Measurements from ENCODE around the gene SLC16A2.

Gene SLC16A2

GRCh38 chrX:74423289-74423998, 2.2 kb downstream of the SLC16A2 start:
- CTCF ChIA-PET = interaction anchor here (1.3 kb wide), 1 partner anchor 39 kb away, joined by 3 read pairs; no protein-coding TSS in a partner anchor
- Histone ChIP-seq H3K4me3 (ENCODE audit: control insufficient read depth in 1 of 7, extremely low read depth in 1 of 7, insufficient read depth in 4 of 7, low read depth in 2 of 7, low read length in 6 of 7) (no peak overlapping the region), H3K27ac (ENCODE audit: insufficient read depth in 1 of 2, low read depth in 1 of 2, low read length in 2 of 2, poor library complexity in 1 of 2, severe bottlenecking in 2 of 2) (no peak overlapping the region), H3K9me3 (ENCODE audit: control extremely low read depth in 1 of 5, control insufficient read depth in 4 of 5, insufficient read depth in 2 of 5, low read depth in 1 of 5, low read length in 4 of 5) (peaks cover 0 to 3% (median 0%) of the 10 kb centered on the region in 5 experiments), H3K27me3 (replicated peaks in 2 of 5; ENCODE audit: control insufficient read depth in 4 of 5, insufficient read depth in 5 of 5, low read length in 4 of 5) (peaks cover 0 to 19% (median 0%) of the 10 kb centered on the region in 5 experiments), H3K36me3 (ENCODE audit: control insufficient read depth in 4 of 4, insufficient read depth in 4 of 4, low read length in 3 of 4) (no peaks in the 10 kb centered on the region), H3K4me1 (ENCODE audit: control extremely low read depth in 1 of 4, control insufficient read depth in 4 of 4, insufficient read depth in 4 of 4, low read length in 3 of 4) (peaks cover 0 to 17% (median 8%) of the 10 kb centered on the region in 4 experiments)
- POLR2A ChIA-PET = no interaction called here
- DNase-seq = no peak
- WGBS (ENCODE audit: insufficient coverage) = 65% methylated on average over 2 of the region's 6 CpGs

- WGBS (ENCODE audit: insufficient coverage) = 100% methylated on average over 1 of the region's 2 CpGs
- H3K9me3 ChIP-seq (ENCODE audit: control extremely low read depth in 1 of 5, control insufficient read depth in 4 of 5, insufficient read depth in 2 of 5, low read depth in 1 of 5, low read length in 4 of 5) = peaks cover 0 to 3% (median 0%) of the 10 kb centered on the region in 5 experiments
- H3K27ac ChIP-seq (ENCODE audit: insufficient read depth in 1 of 2, low read depth in 1 of 2, low read length in 2 of 2, poor library complexity in 1 of 2, severe bottlenecking in 2 of 2) = no peak overlapping the region
- no peaks in the 10 kb centered on the region for H3K36me3 ChIP-seq (ENCODE audit: control insufficient read depth in 4 of 4, insufficient read depth in 4 of 4, low read length in 3 of 4)
- DNase-seq = no peak
- CTCF ChIA-PET = interaction anchor here (1.0 to 1.6 kb wide), 2 partner anchors 13 to 121 kb away, joined by 3 read pairs; no protein-coding TSS in a partner anchor
- H3K4me1 ChIP-seq (ENCODE audit: control extremely low read depth in 1 of 4, control insufficient read depth in 4 of 4, insufficient read depth in 4 of 4, low read length in 3 of 4) = peaks cover 0 to 8% (median 4%) of the 10 kb centered on the region in 4 experiments
- H3K4me3 ChIP-seq (ENCODE audit: control insufficient read depth in 1 of 7, extremely low read depth in 1 of 7, insufficient read depth in 4 of 7, low read depth in 2 of 7, low read length in 6 of 7) = no peak overlapping the region
- peaks cover 0 to 19% (median 0%) of the 10 kb centered on the region in 5 experiments for H3K27me3 ChIP-seq (replicated peaks in 2 of 5; ENCODE audit: control insufficient read depth in 4 of 5, insufficient read depth in 5 of 5, low read length in 4 of 5)
- POLR2A ChIA-PET = no interaction called here
These were observed 4.8 kb downstream of the SLC16A2 start for GRCh38 chrX:74426071-74426470.

- H3K9me3 ChIP-seq (ENCODE audit: control extremely low read depth in 1 of 5, control insufficient read depth in 4 of 5, insufficient read depth in 2 of 5, low read depth in 1 of 5, low read length in 4 of 5) = peaks cover 0 to 3% (median 0%) of the 10 kb centered on the region in 5 experiments
- no CpG with 5 or more reads among the region's 2 CpGs for WGBS (ENCODE audit: insufficient coverage)
- H3K4me1 ChIP-seq (ENCODE audit: control extremely low read depth in 1 of 4, control insufficient read depth in 4 of 4, insufficient read depth in 4 of 4, low read length in 3 of 4) = peaks cover 0 to 8% (median 3%) of the 10 kb centered on the region in 4 experiments
- no peak overlapping the region for H3K27ac ChIP-seq (ENCODE audit: insufficient read depth in 1 of 2, low read depth in 1 of 2, low read length in 2 of 2, poor library complexity in 1 of 2, severe bottlenecking in 2 of 2)
- no peaks in the 10 kb centered on the region for H3K36me3 ChIP-seq (ENCODE audit: control insufficient read depth in 4 of 4, insufficient read depth in 4 of 4, low read length in 3 of 4)
- POLR2A ChIA-PET = no interaction called here
- no peak for DNase-seq
- peaks cover 0 to 18% (median 0%) of the 10 kb centered on the region in 5 experiments for H3K27me3 ChIP-seq (replicated peaks in 2 of 5; ENCODE audit: control insufficient read depth in 4 of 5, insufficient read depth in 5 of 5, low read length in 4 of 5)
- no peak overlapping the region for H3K4me3 ChIP-seq (ENCODE audit: control insufficient read depth in 1 of 7, extremely low read depth in 1 of 7, insufficient read depth in 4 of 7, low read depth in 2 of 7, low read length in 6 of 7)
- CTCF ChIA-PET = interaction anchor here (1.0 to 1.6 kb wide), 2 partner anchors 12 to 121 kb away, joined by 3 read pairs; no protein-coding TSS in a partner anchor
These were observed 5.3 kb downstream of the SLC16A2 start for GRCh38 chrX:74426615-74427014.

GRCh38 chrX:74431797-74432196, 10.5 kb downstream of the SLC16A2 start:
- Histone ChIP-seq H3K4me3 (ENCODE audit: control insufficient read depth in 1 of 7, extremely low read depth in 1 of 7, insufficient read depth in 4 of 7, low read depth in 2 of 7, low read length in 6 of 7) (no peak overlapping the region), H3K27me3 (replicated peaks in 2 of 5; ENCODE audit: control insufficient read depth in 4 of 5, insufficient read depth in 5 of 5, low read length in 4 of 5) (no peaks in the 10 kb centered on the region), H3K9me3 (ENCODE audit: control extremely low read depth in 1 of 5, control insufficient read depth in 4 of 5, insufficient read depth in 2 of 5, low read depth in 1 of 5, low read length in 4 of 5) (no peaks in the 10 kb centered on the region), H3K36me3 (ENCODE audit: control insufficient read depth in 4 of 4, insufficient read depth in 4 of 4, low read length in 3 of 4) (no peaks in the 10 kb centered on the region), H3K4me1 (ENCODE audit: control extremely low read depth in 1 of 4, control insufficient read depth in 4 of 4, insufficient read depth in 4 of 4, low read length in 3 of 4) (no peaks in the 10 kb centered on the region), H3K27ac (ENCODE audit: insufficient read depth in 1 of 2, low read depth in 1 of 2, low read length in 2 of 2, poor library complexity in 1 of 2, severe bottlenecking in 2 of 2) (no peak overlapping the region)
- DNase-seq = no peak
- 19% methylated on average over 2 of the region's 2 CpGs for WGBS (ENCODE audit: insufficient coverage)
- CTCF ChIA-PET = no interaction called here
- POLR2A ChIA-PET = no interaction called here

- no peak for DNase-seq
- Histone ChIP-seq H3K27ac (ENCODE audit: insufficient read depth in 1 of 2, low read depth in 1 of 2, low read length in 2 of 2, poor library complexity in 1 of 2, severe bottlenecking in 2 of 2) (no peak overlapping the region), H3K36me3 (ENCODE audit: control insufficient read depth in 4 of 4, insufficient read depth in 4 of 4, low read length in 3 of 4) (no peaks in the 10 kb centered on the region), H3K4me3 (ENCODE audit: control insufficient read depth in 1 of 7, extremely low read depth in 1 of 7, insufficient read depth in 4 of 7, low read depth in 2 of 7, low read length in 6 of 7) (no peak overlapping the region), H3K27me3 (replicated peaks in 2 of 5; ENCODE audit: control insufficient read depth in 4 of 5, insufficient read depth in 5 of 5, low read length in 4 of 5) (no peaks in the 10 kb centered on the region), H3K4me1 (ENCODE audit: control extremely low read depth in 1 of 4, control insufficient read depth in 4 of 4, insufficient read depth in 4 of 4, low read length in 3 of 4) (no peaks in the 10 kb centered on the region), H3K9me3 (ENCODE audit: control extremely low read depth in 1 of 5, control insufficient read depth in 4 of 5, insufficient read depth in 2 of 5, low read depth in 1 of 5, low read length in 4 of 5) (no peaks in the 10 kb centered on the region)
- WGBS (ENCODE audit: insufficient coverage) = 80% methylated on average over 1 of the region's 1 CpG
- ChIA-PET CTCF (no interaction called here), POLR2A (no interaction called here)
These were observed 13.0 kb downstream of the SLC16A2 start for GRCh38 chrX:74434336-74434735.

- no peaks in the 10 kb centered on the region for H3K9me3 ChIP-seq (ENCODE audit: control extremely low read depth in 1 of 5, control insufficient read depth in 4 of 5, insufficient read depth in 2 of 5, low read depth in 1 of 5, low read length in 4 of 5)
- H3K36me3 ChIP-seq (ENCODE audit: control insufficient read depth in 4 of 4, insufficient read depth in 4 of 4, low read length in 3 of 4) = no peaks in the 10 kb centered on the region
- no peak overlapping the region for H3K27ac ChIP-seq (ENCODE audit: insufficient read depth in 1 of 2, low read depth in 1 of 2, low read length in 2 of 2, poor library complexity in 1 of 2, severe bottlenecking in 2 of 2)
- 69% methylated on average over 2 of the region's 2 CpGs for WGBS (ENCODE audit: insufficient coverage)
- H3K27me3 ChIP-seq (replicated peaks in 2 of 5; ENCODE audit: control insufficient read depth in 4 of 5, insufficient read depth in 5 of 5, low read length in 4 of 5) = no peaks in the 10 kb centered on the region
- no peak for DNase-seq
- POLR2A ChIA-PET = no interaction called here
- no peak overlapping the region for H3K4me3 ChIP-seq (ENCODE audit: control insufficient read depth in 1 of 7, extremely low read depth in 1 of 7, insufficient read depth in 4 of 7, low read depth in 2 of 7, low read length in 6 of 7)
- H3K4me1 ChIP-seq (ENCODE audit: control extremely low read depth in 1 of 4, control insufficient read depth in 4 of 4, insufficient read depth in 4 of 4, low read length in 3 of 4) = no peaks in the 10 kb centered on the region
- CTCF ChIA-PET = interaction anchor here (1.4 to 1.6 kb wide), 2 partner anchors 9 to 54 kb away, joined by 3 to 5 read pairs; no protein-coding TSS in a partner anchor
These were observed 16.2 kb downstream of the SLC16A2 start for GRCh38 chrX:74437530-74437929.

- POLR2A ChIA-PET = no interaction called here
- no peak overlapping the region for H3K27ac ChIP-seq (ENCODE audit: insufficient read depth in 1 of 2, low read depth in 1 of 2, low read length in 2 of 2, poor library complexity in 1 of 2, severe bottlenecking in 2 of 2)
- H3K4me3 ChIP-seq (ENCODE audit: control insufficient read depth in 1 of 7, extremely low read depth in 1 of 7, insufficient read depth in 4 of 7, low read depth in 2 of 7, low read length in 6 of 7) = no peak overlapping the region
- H3K9me3 ChIP-seq (ENCODE audit: control extremely low read depth in 1 of 5, control insufficient read depth in 4 of 5, insufficient read depth in 2 of 5, low read depth in 1 of 5, low read length in 4 of 5) = no peaks in the 10 kb centered on the region
- 100% methylated on average over 1 of the region's 3 CpGs for WGBS (ENCODE audit: insufficient coverage)
- DNase-seq = no peak
- CTCF ChIA-PET = interaction anchor here (0.8 to 1.6 kb wide), 2 partner anchors 13 to 55 kb away, joined by 3 to 5 read pairs; no protein-coding TSS in a partner anchor
- H3K27me3 ChIP-seq (replicated peaks in 2 of 5; ENCODE audit: control insufficient read depth in 4 of 5, insufficient read depth in 5 of 5, low read length in 4 of 5) = no peaks in the 10 kb centered on the region
- no peaks in the 10 kb centered on the region for H3K36me3 ChIP-seq (ENCODE audit: control insufficient read depth in 4 of 4, insufficient read depth in 4 of 4, low read length in 3 of 4)
- no peaks in the 10 kb centered on the region for H3K4me1 ChIP-seq (ENCODE audit: control extremely low read depth in 1 of 4, control insufficient read depth in 4 of 4, insufficient read depth in 4 of 4, low read length in 3 of 4)
These were observed 17.5 kb downstream of the SLC16A2 start for GRCh38 chrX:74438764-74439163.
